OCI-LY3 (cell line): ENCODE data around the gene RCAN2.

Source experiments
- CTCF ChIP-seq: fragments of 200-600, 300-600 bp; sonication (generic); IDR thresholded peaks from 2 replicates; pipeline ENCODE4 v1.5.1; 2014; ENCODE audit warnings: antibody characterized with exemption, low read length, low read depth
- EZH2phosphoT487 ChIP-seq: fragments of 200-600 bp; shearing (Covaris generic); IDR thresholded peaks from 2 replicates; pipeline ENCODE4 v1.6.1; 2018; ENCODE audit warnings: antibody characterized with exemption, mixed run types, low read depth

- TF ChIP-seq CTCF (no peak), EZH2phosphoT487 (no peak)
Observed at GRCh38 chr6:46276576-46277142, 214.6 kb downstream of the RCAN2 start.
